Measurements from ENCODE around the gene CPEB3. TPM values are rescaled to one million over a fixed set of nuclear protein-coding genes. Genes with fewer than 3 reads are reported as not detected.

The CPEB3 gene
- total and polyA plus RNA-seq, 2 donors (not counting 1 experiment from before 2014, with no cell fraction given), result 0.37 to 0.66 TPM

DNA sequence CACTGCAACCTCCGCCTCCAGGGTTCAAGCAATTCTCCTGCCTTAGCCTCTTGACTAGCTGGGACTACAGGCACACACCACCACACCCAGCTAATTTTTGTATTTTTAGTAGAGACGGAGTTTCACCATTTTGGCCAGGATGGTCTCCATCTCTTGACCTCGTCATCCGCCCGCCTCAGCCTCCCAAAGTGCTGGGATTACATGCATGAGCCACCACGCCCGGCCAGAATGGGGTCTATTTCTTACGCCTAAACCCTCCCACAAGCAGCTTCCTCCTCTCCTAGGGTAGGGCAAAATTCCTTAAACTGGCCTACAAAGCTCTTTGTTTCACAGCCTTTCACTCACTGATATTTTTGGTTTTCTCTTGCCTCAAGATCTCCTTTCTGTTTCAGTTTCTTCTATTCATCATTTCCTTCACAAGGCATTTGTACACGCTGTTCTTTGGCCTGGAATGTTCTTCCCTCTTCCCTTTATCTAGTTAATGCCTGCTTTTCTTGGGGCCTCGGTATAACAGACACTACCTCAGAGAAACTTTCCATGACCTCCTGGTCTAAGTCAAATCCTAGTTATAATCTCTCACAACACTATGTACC lies 6.7 kb downstream of the CPEB3 start:
- no peaks in the 10 kb centered on the region for H3K9me3 ChIP-seq (ENCODE audit: control insufficient read depth, insufficient read depth, low read depth, low read length)
- no peaks in the 10 kb centered on the region for H3K4me1 ChIP-seq (ENCODE audit: control insufficient read depth, extremely low read depth, insufficient read depth, low read length)
- no peak overlapping the region for H2AFZ ChIP-seq (ENCODE audit: low read length)
- H3K27me3 ChIP-seq (ENCODE audit: control insufficient read depth, insufficient read depth, low read length), result no peaks in the 10 kb centered on the region
- no peaks in the 10 kb centered on the region for H3K79me2 ChIP-seq (ENCODE audit: control insufficient read depth, insufficient read depth, low read length)
- H3K4me3 ChIP-seq (replicated peaks in 1 of 4; ENCODE audit: control extremely low read depth in 1 of 4, insufficient read depth in 1 of 4, low read depth in 3 of 4, low read length in 4 of 4), result no peak overlapping the region
- DNase-seq (ENCODE audit: low read depth in 2 of 2), result peak in 1 of 2 donors; percentile 2
- TF ChIP-seq, protein P1, sequence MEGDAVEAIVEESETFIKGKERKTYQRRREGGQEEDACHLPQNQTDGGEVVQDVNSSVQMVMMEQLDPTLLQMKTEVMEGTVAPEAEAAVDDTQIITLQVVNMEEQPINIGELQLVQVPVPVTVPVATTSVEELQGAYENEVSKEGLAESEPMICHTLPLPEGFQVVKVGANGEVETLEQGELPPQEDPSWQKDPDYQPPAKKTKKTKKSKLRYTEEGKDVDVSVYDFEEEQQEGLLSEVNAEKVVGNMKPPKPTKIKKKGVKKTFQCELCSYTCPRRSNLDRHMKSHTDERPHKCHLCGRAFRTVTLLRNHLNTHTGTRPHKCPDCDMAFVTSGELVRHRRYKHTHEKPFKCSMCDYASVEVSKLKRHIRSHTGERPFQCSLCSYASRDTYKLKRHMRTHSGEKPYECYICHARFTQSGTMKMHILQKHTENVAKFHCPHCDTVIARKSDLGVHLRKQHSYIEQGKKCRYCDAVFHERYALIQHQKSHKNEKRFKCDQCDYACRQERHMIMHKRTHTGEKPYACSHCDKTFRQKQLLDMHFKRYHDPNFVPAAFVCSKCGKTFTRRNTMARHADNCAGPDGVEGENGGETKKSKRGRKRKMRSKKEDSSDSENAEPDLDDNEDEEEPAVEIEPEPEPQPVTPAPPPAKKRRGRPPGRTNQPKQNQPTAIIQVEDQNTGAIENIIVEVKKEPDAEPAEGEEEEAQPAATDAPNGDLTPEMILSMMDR (conservative IDR thresholded peaks at IDR 0.05 in 1 of 2, IDR thresholded peaks at IDR 0.05 in 1 of 2; ENCODE audit: low read depth in 1 of 2, low read length in 2 of 2), result no peak
- TF ChIP-seq EZH2 (IDR thresholded peaks at IDR 0.05; ENCODE audit: low read length, missing control alignments), result no peak
- H3K9ac ChIP-seq (ENCODE audit: insufficient read depth, low read length), result no peak overlapping the region
- H3K36me3 ChIP-seq (ENCODE audit: control insufficient read depth, insufficient read depth, low read length), result no peaks in the 10 kb centered on the region
- no peaks in the 10 kb centered on the region for H4K20me1 ChIP-seq (ENCODE audit: control insufficient read depth, extremely low read depth, insufficient read depth, low read length)
- no peak overlapping the region for H3K4me2 ChIP-seq (ENCODE audit: extremely low read depth, insufficient read depth, low read length)
- H3K27ac ChIP-seq (ENCODE audit: insufficient read depth, low read length), result no peak overlapping the region

DNA sequence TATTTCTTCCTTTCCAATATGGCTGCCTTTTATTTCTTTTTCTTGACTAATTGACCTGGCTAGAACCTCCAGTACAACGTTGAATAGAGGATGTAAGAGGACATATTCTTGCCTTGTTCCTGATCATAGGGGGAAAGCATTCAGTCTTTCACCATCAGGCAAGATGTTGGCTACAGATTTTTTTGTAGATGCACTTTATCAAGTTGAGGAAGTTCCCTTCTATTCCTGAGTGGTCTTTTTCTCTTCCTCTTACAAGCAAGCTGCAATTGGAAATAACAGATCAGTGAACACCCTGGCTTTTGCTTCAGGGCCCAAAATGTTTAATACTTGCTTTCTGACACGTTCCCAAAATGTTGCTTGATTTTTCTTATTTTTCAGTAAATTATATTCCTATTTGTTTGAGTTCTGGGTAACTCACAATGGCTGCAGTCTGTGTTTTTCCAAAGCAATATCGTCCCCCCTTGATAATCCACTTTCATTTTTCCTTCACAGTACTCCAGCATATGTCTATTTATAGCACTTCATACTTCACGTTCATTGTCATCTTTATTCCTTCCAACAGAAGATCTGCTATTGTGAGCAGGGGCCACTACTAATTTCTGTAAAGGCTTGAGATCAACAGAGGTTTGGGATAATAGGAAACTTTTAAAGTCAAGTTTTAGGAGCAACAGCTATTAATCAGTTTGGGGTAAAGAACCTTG lies 11.7 kb downstream of the CPEB3 start:
- Histone ChIP-seq H3K27ac (ENCODE audit: insufficient read depth, low read length) (peak overlapping the region; percentile 47), H3K4me1 (ENCODE audit: control insufficient read depth, extremely low read depth, insufficient read depth, low read length) (no peaks in the 10 kb centered on the region), H2AFZ (ENCODE audit: low read length) (peak overlapping the region; percentile 83), H3K79me2 (ENCODE audit: control insufficient read depth, insufficient read depth, low read length) (no peaks in the 10 kb centered on the region), H3K4me3 (replicated peaks in 1 of 4; ENCODE audit: control extremely low read depth in 1 of 4, insufficient read depth in 1 of 4, low read depth in 3 of 4, low read length in 4 of 4) (peak overlapping the region in 3 of 4 experiments; percentile 11 to 33 (median 23)), H3K4me2 (ENCODE audit: extremely low read depth, insufficient read depth, low read length) (peak overlapping the region; percentile 72), H3K9me3 (ENCODE audit: control insufficient read depth, insufficient read depth, low read depth, low read length) (no peaks in the 10 kb centered on the region), H3K36me3 (ENCODE audit: control insufficient read depth, insufficient read depth, low read length) (no peaks in the 10 kb centered on the region), H3K9ac (ENCODE audit: insufficient read depth, low read length) (no peak overlapping the region), H4K20me1 (ENCODE audit: control insufficient read depth, extremely low read depth, insufficient read depth, low read length) (no peaks in the 10 kb centered on the region), H3K27me3 (ENCODE audit: control insufficient read depth, insufficient read depth, low read length) (no peaks in the 10 kb centered on the region)
- peak in 1 of 2 donors; percentile 5 for DNase-seq (ENCODE audit: low read depth in 2 of 2)
- no peak for TF ChIP-seq EZH2 (IDR thresholded peaks at IDR 0.05; ENCODE audit: low read length, missing control alignments)
- TF ChIP-seq, protein P1 (conservative IDR thresholded peaks at IDR 0.05 in 1 of 2, IDR thresholded peaks at IDR 0.05 in 1 of 2; ENCODE audit: low read depth in 1 of 2, low read length in 2 of 2), result no peak

DNA sequence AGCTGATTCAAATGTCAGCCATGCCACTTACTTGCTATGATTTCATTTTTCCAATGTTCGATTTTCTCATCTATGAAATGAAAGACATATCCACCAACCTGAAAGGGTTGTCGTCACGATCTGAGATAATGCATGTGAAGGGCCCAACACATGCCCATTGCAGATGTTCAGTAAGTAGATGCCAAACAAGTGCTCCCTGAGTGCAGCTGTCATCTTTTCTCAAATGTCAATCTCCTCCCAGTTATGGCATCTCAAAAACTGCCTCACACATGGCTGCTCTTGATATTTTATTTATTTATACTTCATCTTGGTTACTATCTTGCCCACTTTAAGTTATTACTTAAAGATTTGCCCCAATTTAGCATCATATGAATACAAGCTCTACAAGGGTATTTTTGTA lies 16.8 kb downstream of the CPEB3 start:
- Histone ChIP-seq H3K9ac (ENCODE audit: insufficient read depth, low read length) (no peak overlapping the region), H3K36me3 (ENCODE audit: control insufficient read depth, insufficient read depth, low read length) (no peaks in the 10 kb centered on the region), H3K4me3 (replicated peaks in 1 of 4; ENCODE audit: control extremely low read depth in 1 of 4, insufficient read depth in 1 of 4, low read depth in 3 of 4, low read length in 4 of 4) (no peak overlapping the region), H3K9me3 (ENCODE audit: control insufficient read depth, insufficient read depth, low read depth, low read length) (no peaks in the 10 kb centered on the region), H3K4me2 (ENCODE audit: extremely low read depth, insufficient read depth, low read length) (no peak overlapping the region), H3K4me1 (ENCODE audit: control insufficient read depth, extremely low read depth, insufficient read depth, low read length) (no peaks in the 10 kb centered on the region), H2AFZ (ENCODE audit: low read length) (no peak overlapping the region), H4K20me1 (ENCODE audit: control insufficient read depth, extremely low read depth, insufficient read depth, low read length) (no peaks in the 10 kb centered on the region), H3K27ac (ENCODE audit: insufficient read depth, low read length) (no peak overlapping the region), H3K79me2 (ENCODE audit: control insufficient read depth, insufficient read depth, low read length) (no peaks in the 10 kb centered on the region), H3K27me3 (ENCODE audit: control insufficient read depth, insufficient read depth, low read length) (no peaks in the 10 kb centered on the region)
- TF ChIP-seq, protein P1 (conservative IDR thresholded peaks at IDR 0.05 in 1 of 2, IDR thresholded peaks at IDR 0.05 in 1 of 2; ENCODE audit: low read depth in 1 of 2, low read length in 2 of 2), result no peak
- TF ChIP-seq EZH2 (IDR thresholded peaks at IDR 0.05; ENCODE audit: low read length, missing control alignments), result no peak
- no peak for DNase-seq (ENCODE audit: low read depth in 2 of 2)
